GM19463 (cell line): ENCODE measurements around the gene MYOCOS.

Experiments
- ATAC-seq: cut with Tn5 transposase; IDR thresholded peaks from one replicate; pipeline ENCODE4 v1.9.1; 2021; ENCODE audit warnings: mild to moderate bottlenecking, moderate library complexity; ENCODE audit not compliant: unreplicated experiment

MYOCOS gene

DNA sequence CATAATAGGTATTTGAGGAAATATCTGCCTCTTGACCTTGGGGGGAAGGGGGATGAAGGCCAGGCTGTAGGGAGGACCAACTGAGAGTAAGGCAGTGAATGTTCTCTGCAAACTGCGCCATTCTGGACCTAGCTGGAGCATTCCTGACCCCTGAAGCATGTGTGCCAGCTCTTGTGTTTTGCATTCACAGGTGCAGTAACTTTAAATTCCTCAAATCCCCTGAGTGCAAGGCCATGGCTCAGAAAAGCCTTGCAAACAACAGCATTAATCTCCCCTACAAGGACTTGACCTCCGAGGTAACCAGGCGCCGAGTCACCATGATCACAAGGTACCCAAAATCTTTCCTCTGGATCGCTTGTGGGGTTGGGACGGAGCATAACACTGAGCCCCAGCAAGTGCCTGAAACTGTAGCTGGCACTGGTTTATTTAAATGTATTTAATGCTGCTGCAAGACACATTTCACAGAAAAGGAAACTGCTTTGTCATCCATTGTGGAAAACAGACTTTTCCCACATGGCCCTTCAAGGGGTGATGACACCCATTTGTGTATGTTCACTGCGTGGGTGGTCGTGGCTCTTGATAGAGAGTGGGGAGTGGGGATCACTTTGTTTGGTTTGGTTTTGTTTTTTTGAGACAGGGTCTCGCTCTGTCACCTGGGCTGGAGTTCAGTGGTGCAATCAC is 1.7 kb downstream of the MYOCOS start:
- ATAC-seq = no peak

DNA sequence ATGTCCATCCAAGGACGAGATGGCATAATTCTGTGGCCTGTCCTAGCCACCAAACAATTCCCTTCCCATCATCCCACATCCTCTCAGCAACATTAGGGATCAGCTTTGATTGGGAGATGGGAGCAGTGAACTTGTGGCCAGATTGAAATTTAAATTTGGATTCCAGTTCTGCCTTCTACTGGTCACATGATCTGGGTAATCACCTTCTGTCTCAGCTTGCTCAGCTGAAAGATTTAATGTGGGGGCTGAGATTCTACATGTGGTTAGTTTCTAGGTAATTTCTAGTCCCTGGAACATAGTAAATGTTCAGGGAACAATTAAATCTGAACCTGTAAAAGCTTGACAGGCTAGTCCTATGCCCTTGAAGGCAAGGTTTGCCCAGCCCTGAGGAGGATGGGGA is 3.2 kb downstream of the MYOCOS start:
- ATAC-seq = no peak

DNA sequence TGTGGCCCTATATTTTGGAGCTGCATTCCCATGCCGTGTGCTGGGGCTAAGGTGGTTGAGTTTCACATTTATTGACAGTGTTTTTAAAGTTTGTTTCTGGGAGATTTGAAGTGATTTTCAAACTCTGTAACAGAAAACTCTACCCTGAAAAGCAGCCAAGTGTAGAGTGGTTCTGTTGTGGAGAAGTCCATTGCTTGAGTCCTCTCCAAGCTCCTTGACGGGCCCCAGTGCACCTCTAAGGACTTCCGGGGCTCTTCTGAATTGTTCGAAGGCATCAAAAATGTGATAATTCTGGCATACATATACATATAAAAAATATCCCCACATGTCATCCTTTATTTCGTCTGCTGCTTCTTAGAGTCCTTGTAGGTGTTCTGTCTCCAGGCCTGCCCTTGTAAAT is 5.0 kb downstream of the MYOCOS start:
- ATAC-seq = no peak

DNA sequence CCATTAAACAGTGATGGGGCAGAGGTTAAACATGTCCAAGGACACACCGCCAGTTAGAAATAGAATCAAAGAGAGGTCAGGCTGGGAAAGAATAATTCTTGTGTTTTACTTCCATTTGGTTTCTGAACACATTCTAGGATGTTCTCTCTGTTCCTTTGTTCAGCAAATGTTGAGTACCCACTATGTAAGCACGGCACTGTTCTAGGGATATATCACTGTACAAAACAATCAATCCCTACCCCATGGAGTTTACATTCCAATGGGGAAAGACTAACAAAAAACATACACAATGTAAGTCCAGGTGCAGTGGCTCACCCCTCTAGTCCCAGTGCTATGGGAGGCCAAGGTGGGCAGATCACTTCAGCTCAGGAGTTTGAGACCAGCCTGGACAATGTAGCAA is 6.2 kb downstream of the MYOCOS start:
- ATAC-seq = no peak

DNA sequence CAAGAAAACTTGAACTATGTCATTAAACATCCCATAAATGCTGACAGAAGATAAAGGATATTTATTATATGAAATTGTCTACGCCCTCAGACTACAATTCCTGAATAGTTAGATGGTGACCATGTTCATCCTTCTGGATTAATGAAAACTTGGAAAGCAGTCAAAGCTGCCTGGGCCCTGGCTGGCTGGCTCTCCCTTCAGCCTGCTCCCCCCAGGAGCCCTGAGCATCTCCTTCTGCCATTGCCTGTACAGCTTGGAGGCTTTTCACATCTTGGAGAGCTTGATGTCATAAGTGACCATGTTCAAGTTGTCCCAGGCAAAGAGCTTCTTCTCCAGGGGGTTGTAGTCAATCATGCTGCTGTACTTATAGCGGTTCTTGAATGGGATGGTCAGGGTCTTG is 13.6 kb downstream of the MYOCOS start:
- ATAC-seq = no peak

DNA sequence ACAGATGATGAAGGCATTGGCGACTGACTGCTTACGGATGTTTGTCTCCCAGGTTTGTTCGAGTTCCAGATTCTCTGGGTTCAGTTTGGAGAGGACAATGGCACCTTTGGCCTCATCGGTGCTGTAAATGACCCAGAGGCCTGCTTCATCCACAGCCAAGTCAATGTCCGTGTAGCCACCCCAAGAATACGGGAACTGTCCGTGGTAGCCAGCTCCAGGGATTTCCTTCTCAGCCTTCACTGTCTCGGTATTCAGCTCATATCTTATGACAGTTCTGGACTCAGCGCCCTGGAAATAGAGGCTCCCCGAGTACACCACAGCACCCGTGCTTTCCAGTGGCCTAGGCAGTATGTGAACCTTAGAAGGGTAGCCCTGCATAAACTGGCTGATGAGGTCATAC is 14.1 kb downstream of the MYOCOS start:
- ATAC-seq = no peak

DNA sequence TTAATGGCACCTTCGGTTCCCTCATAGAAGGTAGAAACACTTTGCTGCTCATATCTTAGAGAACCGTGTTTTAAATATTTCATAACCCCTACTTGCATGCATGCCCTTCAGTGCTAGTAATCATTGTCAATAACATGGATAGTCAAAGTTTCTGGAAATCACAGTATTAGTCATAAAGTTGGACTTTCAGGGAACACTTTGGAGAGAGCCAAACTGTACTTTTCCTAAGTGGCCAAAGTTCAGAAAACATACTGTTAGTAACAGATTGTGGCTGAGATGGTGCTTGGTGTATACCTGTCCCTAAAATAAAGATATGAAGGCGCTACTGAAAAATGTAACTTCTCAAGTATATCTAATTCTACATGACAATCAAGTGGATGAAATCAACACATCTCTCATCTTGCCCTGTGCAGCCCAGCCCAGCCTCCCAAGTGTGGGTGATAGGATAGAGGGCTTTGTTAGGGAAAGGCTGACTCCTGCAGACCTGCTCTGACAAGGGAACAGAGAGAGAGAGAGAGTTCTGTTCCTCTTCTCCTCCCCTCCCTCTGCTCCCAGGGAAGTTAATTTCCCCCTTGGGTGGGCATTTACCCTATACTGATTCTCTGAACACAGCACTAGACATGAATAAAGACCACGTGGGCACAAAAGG is 16.0 kb downstream of the MYOCOS start:
- ATAC-seq = no peak

DNA sequence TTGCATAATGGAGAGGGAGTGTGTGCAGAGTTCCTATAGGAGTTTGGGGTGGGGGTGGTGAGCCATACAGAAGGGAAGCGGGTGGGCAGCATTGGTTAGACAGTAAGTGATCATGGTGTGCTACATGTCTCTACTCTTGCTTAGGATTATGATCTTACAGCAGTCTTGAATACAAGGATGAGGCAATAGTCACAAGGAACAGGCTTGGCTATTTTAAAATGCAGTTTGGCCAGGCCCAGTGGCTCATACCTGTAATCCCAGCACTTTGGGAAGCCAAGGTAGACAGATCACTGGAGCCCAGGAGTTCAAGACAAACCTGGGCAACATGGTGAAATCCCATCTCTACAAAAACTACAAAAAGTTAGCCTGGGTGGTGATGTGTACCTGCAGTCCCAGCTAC is 18.2 kb downstream of the MYOCOS start:
- no peak for ATAC-seq

DNA sequence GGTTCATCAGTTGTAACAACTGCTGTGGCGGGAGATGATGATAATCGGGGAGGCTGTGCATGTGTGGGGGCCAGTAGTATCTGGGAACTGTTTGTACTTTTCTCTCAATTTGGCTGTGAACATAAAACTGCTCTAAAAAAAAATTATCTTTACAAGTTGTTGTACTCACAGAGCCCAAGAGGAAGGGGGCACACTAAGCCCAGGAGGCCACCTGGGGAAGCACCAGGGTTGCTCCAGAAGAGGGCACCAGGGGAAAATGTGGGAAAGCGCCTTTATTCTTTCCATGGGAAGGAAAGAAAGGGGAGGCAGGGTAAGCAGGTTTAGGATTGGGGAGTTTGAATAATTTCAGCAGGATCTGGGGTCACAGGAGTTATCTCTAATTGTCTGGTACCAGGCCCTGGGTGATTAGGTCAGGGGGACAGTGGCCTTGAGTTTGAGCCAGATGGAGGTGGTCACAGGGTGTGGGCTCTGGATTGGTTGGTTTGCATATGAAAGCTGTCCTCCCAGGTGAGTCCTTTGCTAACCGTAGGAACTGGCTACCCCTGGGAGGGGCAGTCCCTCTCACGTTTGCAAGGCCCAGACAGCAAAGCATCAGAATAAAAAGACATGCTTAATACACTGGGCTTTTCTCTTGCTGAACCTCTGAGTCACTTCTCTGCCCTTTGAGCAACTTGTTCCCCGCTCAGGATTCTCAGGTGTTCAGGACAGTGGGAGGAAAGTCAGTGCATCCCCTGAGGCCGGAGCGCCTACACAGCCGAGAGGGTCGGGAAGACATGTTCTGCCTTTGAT is 19.2 kb downstream of the MYOCOS start:
- ATAC-seq = no peak

DNA sequence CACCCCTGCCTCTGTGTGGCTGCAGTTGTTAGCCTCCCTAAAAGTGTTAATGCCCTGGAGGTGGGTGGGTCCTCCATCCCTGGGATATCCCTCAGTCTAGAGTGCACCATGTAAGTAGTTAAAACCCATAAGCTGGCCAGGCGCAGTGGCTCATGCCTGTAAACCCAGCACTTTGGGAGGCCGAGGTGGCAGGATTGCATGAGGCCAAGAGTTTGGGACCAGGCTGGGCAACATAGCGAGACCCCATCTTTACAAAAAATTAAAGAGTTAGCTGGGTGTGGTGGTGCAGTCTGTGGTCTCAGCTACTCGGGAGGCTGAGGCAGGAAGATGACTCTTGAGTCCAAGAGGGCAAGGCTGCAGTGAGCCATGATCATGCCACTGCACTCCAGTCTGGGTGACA is 20.2 kb downstream of the MYOCOS start:
- ATAC-seq = no peak

DNA sequence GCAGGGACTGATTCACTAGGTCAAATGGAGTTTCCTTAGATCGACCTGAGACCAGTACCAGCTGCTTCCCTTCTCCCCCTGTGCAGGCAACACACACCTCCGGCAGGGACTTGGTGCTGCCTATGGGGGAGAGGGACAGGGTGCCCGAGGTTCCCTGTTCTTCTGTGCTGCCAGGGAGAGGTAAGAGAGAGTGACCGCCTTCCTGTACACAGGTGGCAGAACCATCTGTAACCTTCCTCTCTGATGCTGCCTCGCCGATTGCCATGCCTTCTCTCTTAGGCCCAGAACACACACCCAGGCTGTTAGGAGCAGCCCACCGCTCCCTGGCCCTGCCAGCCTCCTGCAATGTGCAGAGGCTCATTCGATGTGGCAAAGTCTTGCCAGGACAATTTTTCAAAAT is 21.1 kb downstream of the MYOCOS start:
- no peak for ATAC-seq

DNA sequence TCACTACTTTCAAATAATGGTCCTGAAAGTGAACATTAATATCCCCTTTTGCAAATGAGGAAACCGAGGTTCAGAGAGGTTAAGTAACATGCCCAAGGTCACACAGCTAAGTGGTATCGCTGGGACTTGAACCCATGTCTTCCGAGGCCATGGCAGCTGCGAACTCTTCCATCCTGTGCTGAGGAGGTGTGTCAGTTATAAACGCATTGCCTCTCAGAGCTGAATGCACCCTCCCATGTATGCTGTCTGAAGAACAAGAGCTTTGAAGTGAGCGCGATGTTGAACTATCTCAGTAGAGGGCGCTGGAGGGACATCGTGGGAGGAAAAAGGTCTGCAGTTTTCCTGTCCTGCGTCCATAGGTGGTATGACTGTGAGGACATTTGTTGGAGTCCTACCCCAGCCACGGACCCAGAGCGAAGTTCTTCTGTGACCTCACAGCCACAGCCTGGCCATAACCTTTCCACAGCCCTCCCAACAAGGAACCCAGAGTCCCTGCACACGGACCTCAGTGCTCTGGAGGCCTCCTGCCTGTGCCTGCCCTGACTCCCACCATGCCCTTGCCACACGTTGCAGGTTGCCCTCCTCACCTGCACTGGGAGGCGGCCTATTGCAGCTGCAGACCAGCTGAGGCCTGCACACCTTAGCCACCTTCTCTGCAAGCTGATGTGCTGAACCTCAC is 22.9 kb downstream of the MYOCOS start:
- peak; percentile 47 for ATAC-seq

DNA sequence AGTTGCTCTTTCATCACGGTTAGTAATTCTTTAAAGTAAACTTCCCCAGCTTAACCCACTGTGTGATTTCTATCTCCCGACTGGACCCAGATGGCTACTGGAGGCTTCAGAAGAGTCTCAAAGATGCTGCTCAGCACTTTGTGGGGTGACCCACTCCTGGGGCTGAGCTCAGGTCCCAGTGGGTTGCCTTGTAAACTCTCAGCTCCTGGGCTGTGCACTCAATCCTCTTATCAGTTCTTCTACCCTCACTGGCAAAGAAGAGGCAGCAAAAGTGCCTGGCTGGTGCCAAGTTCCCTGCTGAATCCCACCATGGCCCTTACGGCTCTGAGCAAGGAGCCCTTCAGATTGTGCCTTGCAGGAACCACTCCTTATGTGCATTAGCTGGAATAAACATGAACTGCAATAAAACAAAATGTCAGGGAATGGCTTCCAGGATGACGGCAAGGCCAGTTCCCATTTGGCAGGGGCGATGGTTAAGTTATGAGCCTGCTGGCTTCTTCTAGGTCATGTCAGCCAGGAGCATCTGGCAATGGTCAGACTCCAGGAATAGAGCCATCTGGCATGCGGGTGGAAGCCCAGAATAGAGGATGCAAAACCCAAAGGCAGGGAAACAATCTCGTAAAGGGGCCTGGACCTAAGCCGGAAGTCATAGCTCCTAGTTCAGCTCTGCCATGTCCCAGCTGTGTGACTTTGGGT is 23.7 kb downstream of the MYOCOS start:
- no peak for ATAC-seq

DNA sequence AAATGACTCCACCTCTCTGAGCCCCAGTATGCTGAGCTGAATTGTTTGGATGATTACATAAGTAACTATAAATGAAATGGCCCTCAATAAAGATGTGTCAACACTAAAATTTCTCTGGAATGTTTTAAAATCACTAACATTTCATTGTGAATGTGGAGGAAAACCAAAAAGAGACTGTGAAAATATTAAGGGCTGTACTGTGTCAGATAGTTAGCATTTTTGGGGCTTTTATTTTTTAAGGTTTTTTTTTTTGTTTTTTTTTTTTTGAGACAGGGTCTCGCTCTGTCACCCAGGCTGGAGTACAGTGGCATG is 24.2 kb downstream of the MYOCOS start:
- ATAC-seq = no peak

DNA sequence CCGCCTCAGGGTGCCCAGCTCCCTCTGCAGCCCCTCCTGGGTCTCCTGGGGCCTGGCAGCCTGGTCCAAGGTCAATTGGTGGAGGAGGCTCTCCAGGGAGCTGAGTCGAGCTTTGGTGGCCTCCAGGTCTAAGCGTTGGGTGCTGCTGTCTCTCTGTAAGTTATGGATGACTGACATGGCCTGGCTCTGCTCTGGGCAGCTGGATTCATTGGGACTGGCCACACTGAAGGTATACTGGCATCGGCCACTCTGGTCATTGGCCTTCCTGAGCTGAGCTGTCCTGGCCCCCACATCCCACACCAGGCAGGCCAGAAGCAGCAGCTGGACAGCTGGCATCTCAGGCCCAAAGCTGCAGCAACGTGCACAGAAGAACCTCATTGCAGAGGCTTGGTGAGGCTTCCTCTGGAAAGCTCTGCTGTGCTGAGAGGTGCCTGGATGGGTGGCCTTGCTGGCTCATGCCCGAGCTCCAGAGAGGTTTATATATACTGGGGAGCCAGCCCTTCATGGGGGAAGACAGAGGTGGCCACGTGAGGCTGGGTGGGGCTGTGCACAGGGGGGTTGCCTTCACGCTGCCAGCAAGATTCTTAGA is 30.3 kb downstream of the MYOCOS start, which contains the start of gene MYOC:
Gene MYOC (minus strand): TSS at position 455 of the 589 bp plus-strand sequence. CDS start 77 bp downstream, at position 378.
- no peak for ATAC-seq

DNA sequence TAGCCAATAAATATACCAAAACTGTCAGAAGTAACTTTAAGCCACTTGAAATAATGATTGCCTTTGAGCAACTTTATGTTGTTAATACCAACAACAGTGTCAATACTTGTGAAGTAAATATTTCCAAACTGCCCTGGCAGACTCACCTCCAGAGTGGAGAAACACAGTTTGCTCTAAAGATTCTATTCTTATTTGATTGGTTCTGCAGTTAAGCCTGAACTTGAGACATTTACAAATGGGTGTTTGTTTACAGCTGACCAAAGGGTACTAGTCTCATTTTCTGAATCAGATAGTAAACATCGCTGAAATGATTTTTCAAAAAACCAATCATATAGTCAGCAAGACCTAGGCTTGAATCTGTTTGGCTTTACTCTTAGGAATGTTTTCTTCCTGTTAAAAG is 31.8 kb downstream of the MYOCOS start:
- ATAC-seq = no peak

DNA sequence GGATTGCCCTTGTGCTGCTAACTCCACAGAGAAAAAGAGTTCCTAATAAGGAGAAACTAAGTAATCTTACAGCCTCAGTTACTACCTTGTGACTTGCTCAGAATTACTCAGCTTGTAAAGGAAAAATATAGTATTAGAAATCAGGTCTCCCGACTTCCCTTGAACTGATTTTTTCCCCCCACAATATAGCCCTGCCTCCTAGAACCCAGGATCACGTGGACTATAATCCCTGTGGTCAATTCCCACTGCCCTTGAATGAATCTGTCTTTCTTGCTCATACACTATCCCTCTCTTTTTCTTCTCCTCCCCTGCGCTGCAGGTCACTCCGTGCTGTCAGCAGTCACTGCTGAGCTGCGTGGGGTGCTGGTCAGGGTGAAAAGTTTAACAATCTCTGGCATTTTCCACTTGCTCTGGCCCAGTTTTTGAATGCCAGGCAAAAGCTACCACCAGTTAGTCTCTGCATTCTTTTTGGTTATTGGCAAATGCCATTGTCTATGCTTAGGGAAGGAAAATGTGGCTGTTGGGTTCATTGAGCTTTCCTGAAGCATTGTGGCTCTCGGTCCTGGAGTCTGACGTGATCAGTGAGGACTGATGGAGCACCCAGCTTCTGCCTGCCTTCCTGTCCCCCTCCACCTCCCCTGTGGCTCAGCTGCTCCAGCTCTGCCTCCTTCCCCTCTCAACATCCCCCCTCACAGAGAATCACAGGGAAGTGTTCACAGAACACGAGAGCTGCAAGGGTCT is 32.3 kb downstream of the MYOCOS start:
- no peak for ATAC-seq

DNA sequence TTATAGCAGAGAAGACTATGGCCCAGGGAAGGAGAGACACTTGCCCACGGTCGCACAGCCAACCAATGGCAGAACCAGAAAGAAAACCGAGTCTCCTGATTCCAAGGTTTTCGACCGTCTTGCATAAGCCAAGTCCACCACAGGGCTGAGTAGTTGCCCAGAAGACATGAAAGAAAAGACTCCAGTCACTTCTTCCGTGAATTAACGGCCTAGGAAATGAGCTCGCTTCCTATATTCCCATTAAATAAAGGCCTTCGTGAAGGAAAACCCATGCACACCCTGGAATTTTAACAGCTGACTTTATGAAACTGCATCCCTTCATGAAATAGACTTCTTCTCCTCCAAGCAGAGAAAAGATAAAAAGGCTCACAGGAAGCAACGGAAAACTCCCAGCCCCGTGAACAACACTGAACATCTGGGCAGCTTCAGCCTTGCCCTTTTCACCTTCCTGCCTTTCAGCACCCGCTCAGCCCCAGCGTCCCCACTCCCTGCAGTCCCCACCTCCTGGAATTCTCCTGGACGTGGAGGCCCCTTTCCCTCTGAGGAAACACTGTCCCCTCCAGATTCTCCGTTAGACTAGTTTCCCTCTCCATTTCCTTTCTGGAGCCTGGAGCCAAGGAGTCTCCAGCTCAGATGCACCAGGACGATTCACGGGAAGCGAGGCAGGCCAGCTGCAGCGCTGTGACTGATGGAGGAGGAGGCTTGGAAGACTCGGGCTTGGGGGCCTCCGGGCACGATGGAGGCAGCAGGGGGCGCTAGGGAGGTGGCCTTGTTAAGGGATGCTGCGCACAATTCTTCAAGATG is 33.1 kb downstream of the MYOCOS start:
- ATAC-seq = no peak

DNA sequence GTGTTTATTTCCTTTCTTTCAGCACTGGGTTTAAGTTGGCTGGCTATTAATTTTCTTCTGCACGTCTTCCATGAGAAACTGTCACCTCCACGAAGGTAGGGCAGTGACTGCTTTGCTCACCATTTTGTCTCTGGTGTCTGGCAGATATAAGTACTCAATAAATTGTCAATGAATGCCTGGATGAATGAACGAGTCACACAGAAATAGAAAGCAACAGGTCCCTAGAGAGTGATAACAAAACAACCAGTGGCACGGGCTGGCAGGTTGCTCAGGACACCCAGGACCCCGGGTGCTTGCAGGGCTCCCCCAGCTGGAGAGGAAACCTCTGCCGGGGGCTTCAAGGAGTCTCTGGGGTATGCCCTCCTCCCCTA is 33.7 kb downstream of the MYOCOS start:
- ATAC-seq = no peak
